Body of pancreas (tissue), 4 donors: ENCODE data around the gene SLC35C1.

ENCODE experiments used
- POLR2A ChIP-seq, 3 donors: fragments of 450-650 bp; IDR thresholded peaks; one replicate each; pipeline ENCODE4 v1.6.1; 2016; ENCODE audit warnings: antibody characterized with exemption in 3 of 3, mild to moderate bottlenecking in 2 of 3
- TF ChIP-seq, protein P1 (sequence below), 7 experiments: fragments of 450-650 bp in 4 of 7; fragments of 200-600 bp in 3 of 7; sonication (generic) in 3 of 7; IDR thresholded peaks; one replicate each; pipeline ENCODE4 v1.5.1; 2016 to 2019; ENCODE audit warnings: antibody characterized with exemption in 7 of 7

DNA sequence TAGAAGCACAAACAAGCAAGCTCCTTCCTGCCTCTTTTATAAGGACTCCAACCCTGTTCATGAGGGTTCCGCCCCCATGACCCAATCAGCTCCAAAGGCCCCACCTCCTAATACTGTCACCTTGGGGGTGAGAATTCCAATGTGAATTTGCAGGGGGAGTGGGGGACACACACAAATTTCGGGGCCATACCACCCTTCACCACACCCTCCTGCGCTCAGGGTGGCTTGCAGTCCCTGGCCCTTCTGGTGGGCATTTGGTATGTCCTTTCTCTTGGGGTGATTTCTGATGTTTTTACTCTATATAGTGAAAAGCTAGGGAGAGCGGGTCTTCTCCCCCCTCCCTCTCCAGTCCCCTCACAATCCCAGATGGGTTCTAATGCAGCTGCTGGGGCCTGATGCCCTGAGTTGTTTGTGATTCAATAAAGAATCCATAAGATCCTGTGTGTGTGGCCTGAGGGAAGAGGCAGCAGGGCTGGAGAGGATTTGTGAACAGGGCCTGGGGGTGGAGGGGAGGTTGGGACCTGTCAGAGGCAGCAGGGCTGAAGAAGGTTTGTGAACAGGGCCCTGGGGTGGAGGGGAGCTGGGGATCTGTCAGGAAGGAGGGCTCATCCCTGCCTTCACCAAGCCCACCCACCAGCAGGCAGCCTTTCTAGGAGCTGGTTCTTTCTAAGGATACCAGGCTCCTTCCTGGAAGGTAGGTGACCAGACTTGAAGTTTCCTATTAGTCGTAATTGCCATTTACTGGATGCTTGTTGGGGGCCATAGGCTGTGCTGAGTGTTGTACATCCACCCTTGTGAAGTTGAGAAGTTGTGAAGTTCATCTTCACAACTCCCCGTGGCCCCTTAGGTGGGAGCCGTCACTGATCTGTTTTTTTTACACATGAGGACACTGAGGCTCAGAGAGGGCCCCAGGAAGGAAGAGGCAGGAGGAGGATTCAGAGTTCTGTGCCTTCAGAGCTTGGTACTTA is 7.9 kb downstream of the SLC35C1 start:
- TF ChIP-seq, protein P1, sequence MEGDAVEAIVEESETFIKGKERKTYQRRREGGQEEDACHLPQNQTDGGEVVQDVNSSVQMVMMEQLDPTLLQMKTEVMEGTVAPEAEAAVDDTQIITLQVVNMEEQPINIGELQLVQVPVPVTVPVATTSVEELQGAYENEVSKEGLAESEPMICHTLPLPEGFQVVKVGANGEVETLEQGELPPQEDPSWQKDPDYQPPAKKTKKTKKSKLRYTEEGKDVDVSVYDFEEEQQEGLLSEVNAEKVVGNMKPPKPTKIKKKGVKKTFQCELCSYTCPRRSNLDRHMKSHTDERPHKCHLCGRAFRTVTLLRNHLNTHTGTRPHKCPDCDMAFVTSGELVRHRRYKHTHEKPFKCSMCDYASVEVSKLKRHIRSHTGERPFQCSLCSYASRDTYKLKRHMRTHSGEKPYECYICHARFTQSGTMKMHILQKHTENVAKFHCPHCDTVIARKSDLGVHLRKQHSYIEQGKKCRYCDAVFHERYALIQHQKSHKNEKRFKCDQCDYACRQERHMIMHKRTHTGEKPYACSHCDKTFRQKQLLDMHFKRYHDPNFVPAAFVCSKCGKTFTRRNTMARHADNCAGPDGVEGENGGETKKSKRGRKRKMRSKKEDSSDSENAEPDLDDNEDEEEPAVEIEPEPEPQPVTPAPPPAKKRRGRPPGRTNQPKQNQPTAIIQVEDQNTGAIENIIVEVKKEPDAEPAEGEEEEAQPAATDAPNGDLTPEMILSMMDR (IDR thresholded peaks at IDR 0.05), result no peak
- no peak for TF ChIP-seq POLR2A (IDR thresholded peaks at IDR 0.05)
